WTC11 (cell line): Measurements from ENCODE around the gene TEX44. TPM values are rescaled to one million over a fixed set of nuclear protein-coding genes. Genes with fewer than 3 reads are reported as not detected.

Experiments
- ATAC-seq: fragments of 200-7000 bp; cut with Tn5 transposase; 2 replicates; pipeline ENCODE4 v1.10.0; 2021; ENCODE audit warnings: mild to moderate bottlenecking, moderate library complexity
- Bru-seq: library from RNA; stranded (reverse); fragments of 400-500 nt; gene quantifications from one replicate; lab custom pipeline; 2021; lab: Mats Ljungman, UMichigan
- CTCF ChIA-PET: fragments of 300-600 bp; sonication (Branson Sonifier 250); formaldehyde crosslinking; loops from one replicate; lab custom pipeline; 2021; ENCODE audit warnings: antibody characterized with exemption; lab: Charles Lee
- POLR2A ChIA-PET: fragments of 350-600 bp; sonication (Branson Sonifier 250); formaldehyde crosslinking; loops from one replicate; lab custom pipeline; 2021; ENCODE audit warnings: antibody characterized with exemption; lab: Charles Lee
- DNase-seq: peaks from one replicate; pipeline ENCODE4 v3.0.0; 2021; ENCODE audit warnings: low spot score
- H3K27ac Mint-ChIP-seq: 2 replicates; pipeline ENCODE4 v1.8.0; 2021; ENCODE audit warnings: mixed read lengths
- H3K27me3 Mint-ChIP-seq: 2 replicates; pipeline ENCODE4 v1.8.0; 2021; ENCODE audit warnings: low read depth, mild to moderate bottlenecking, moderate library complexity, mixed read lengths
- H3K36me3 Mint-ChIP-seq: 2 replicates; pipeline ENCODE4 v1.8.0; 2021; ENCODE audit warnings: mixed read lengths
- H3K4me1 Mint-ChIP-seq: 2 replicates; pipeline ENCODE4 v1.8.0; 2022; ENCODE audit warnings: mixed read lengths
- H3K4me3 Mint-ChIP-seq: 2 replicates; pipeline ENCODE4 v1.8.0; 2021; ENCODE audit warnings: mild to moderate bottlenecking, moderate library complexity, mixed read lengths
- H3K9me3 Mint-ChIP-seq: 2 replicates; pipeline ENCODE4 v1.8.0; 2021; ENCODE audit warnings: mixed read lengths
- AR ChIP-seq: fragments of 250-450 bp; sonication (Bioruptor Pico); IDR thresholded peaks from 2 replicates; pipeline ENCODE4 v1.9.0; 2021; ENCODE audit warnings: mild to moderate bottlenecking
- CDX4 ChIP-seq: fragments of 250-450 bp; sonication (Bioruptor Pico); IDR thresholded peaks from 2 replicates; pipeline ENCODE4 v1.9.0; 2021; ENCODE audit warnings: moderate library complexity, mild to moderate bottlenecking, inconsistent platforms, borderline replicate concordance
- CREM ChIP-seq: sonication (generic); formaldehyde crosslinking; IDR thresholded peaks from 2 replicates; pipeline ENCODE4 v1.8.1; 2022; ENCODE audit warnings: mild to moderate bottlenecking, missing genetic modification reagents, moderate library complexity
- E2F4 ChIP-seq: sonication (generic); formaldehyde crosslinking; IDR thresholded peaks from 2 replicates; pipeline ENCODE4 v1.8.1; 2022; ENCODE audit warnings: low read depth, mild to moderate bottlenecking, moderate library complexity, missing genetic modification reagents, borderline replicate concordance
- ETV6 ChIP-seq: sonication (generic); formaldehyde crosslinking; IDR thresholded peaks from 2 replicates; pipeline ENCODE4 v1.8.1; 2022; ENCODE audit warnings: mild to moderate bottlenecking, missing genetic modification reagents
- FOXK1 ChIP-seq: sonication (generic); formaldehyde crosslinking; IDR thresholded peaks from 2 replicates; pipeline ENCODE4 v1.8.0; 2022; ENCODE audit warnings: mild to moderate bottlenecking, moderate library complexity, missing genetic modification reagents
- FOXP4 ChIP-seq: sonication (generic); formaldehyde crosslinking; IDR thresholded peaks from 2 replicates; pipeline ENCODE4 v1.8.0; 2022; ENCODE audit warnings: mild to moderate bottlenecking, missing genetic modification reagents
- IRF1 ChIP-seq: sonication (generic); formaldehyde crosslinking; IDR thresholded peaks from 2 replicates; pipeline ENCODE4 v1.8.0; 2023; ENCODE audit warnings: missing genetic modification reagents
- JAZF1 ChIP-seq: fragments of 250-450 bp; sonication (Bioruptor Pico); IDR thresholded peaks from 2 replicates; pipeline ENCODE4 v1.9.0; 2021; ENCODE audit warnings: moderate library complexity, mild to moderate bottlenecking, inconsistent platforms
- MYBL2 ChIP-seq: sonication (generic); formaldehyde crosslinking; IDR thresholded peaks from 2 replicates; pipeline ENCODE4 v1.8.1; 2023; ENCODE audit warnings: mild to moderate bottlenecking, moderate library complexity, missing genetic modification reagents
- USF1 ChIP-seq: sonication (generic); formaldehyde crosslinking; IDR thresholded peaks from 2 replicates; pipeline ENCODE4 v1.8.0; 2022; ENCODE audit warnings: mild to moderate bottlenecking, missing genetic modification reagents
- ZNF121 ChIP-seq: sonication (generic); formaldehyde crosslinking; IDR thresholded peaks from 2 replicates; pipeline ENCODE4 v1.8.0; 2023; ENCODE audit warnings: missing genetic modification reagents
- ZNF232 ChIP-seq: sonication (generic); formaldehyde crosslinking; IDR thresholded peaks from 2 replicates; pipeline ENCODE4 v1.8.0; 2022; ENCODE audit warnings: mild to moderate bottlenecking, missing genetic modification reagents
- ZNF281 ChIP-seq: sonication (generic); formaldehyde crosslinking; IDR thresholded peaks from 2 replicates; pipeline ENCODE4 v1.8.0; 2023; ENCODE audit warnings: mild to moderate bottlenecking, missing genetic modification reagents
- ZNF396 ChIP-seq: fragments of 250-450 bp; sonication (Bioruptor Pico); IDR thresholded peaks from 2 replicates; pipeline ENCODE4 v1.8.0; 2021; ENCODE audit warnings: mild to moderate bottlenecking, moderate library complexity, borderline replicate concordance
- ZNF512 ChIP-seq: sonication (generic); formaldehyde crosslinking; IDR thresholded peaks from 2 replicates; pipeline ENCODE4 v1.8.1; 2022; ENCODE audit warnings: missing genetic modification reagents, borderline replicate concordance
- long read RNA-seq, 3 experiments: library from RNA in 1 of 3; library from capped mRNA in 1 of 3; library from polyadenylated mRNA in 1 of 3; unstranded in 2 of 3; stranded (forward) in 1 of 3; transcript quantifications; one replicate each; pipeline ENCODE4 v2.0.0, GENCODE V29; 2021
- total RNA-seq: library from RNA; stranded (reverse); gene quantifications from 3 replicates; pipeline ENCODE4 v1.2.3, GENCODE V29; 2021
- TF ChIP-seq, protein P1 (sequence below): sonication (generic); formaldehyde crosslinking; conservative IDR thresholded peaks from 2 replicates; pipeline ENCODE4 v1.8.1; 2023; ENCODE audit warnings: mild to moderate bottlenecking, low read depth, missing genetic modification reagents, moderate library complexity
- TF ChIP-seq, protein P2 (sequence below): sonication (generic); formaldehyde crosslinking; IDR thresholded peaks from 2 replicates; pipeline ENCODE4 v1.8.1; 2023; ENCODE audit warnings: mild to moderate bottlenecking, missing genetic modification reagents

Gene TEX44
- total RNA-seq (not detected in 3 replicates), Bru-seq, nascent RNA (not detected)
- long read RNA-seq, experiment 1: 0 reads
- long read RNA-seq, experiment 2: 0 reads
- long read RNA-seq, experiment 3: 0 reads

GRCh38 chr2:231592636-231593145 lies at the start of gene TEX44:
Gene TEX44, plus strand, starts transcription at chr2:231592864. Its CDS starts 88 bp downstream, at chr2:231592952.
- POLR2A ChIA-PET: no interaction called here
- CTCF ChIA-PET: interaction anchor here (1.2 to 6.0 kb wide), 2 partner anchors 8 to 29 kb away, joined by 4 to 32 read pairs; no protein-coding TSS in a partner anchor
- H3K36me3 Mint-ChIP-seq: no peaks in the 10 kb centered on the region

More at GRCh38 chr2:231592636-231593145, at the start of gene TEX44:
- Mint-ChIP-seq H3K27me3 (no peaks in the 10 kb centered on the region; the same call in 1 of the 2 replicates), H3K4me1 (peaks cover 8% of the 10 kb centered on the region), H3K4me3 (no peak within 1 kb of the TSS), H3K27ac (no peak within 1 kb of the TSS; the same call in 1 of the 2 replicates), H3K9me3 (no peaks in the 10 kb centered on the region)
- ATAC-seq: no peak
- DNase-seq: no peak
- TF ChIP-seq ZNF396 (CRISPR knock-in tag) (no peak), IRF1 (CRISPR knock-in tag) (no peak), CREM (CRISPR knock-in tag) (no peak), AR (CRISPR knock-in tag) (no peak), ETV6 (no peak), ZNF281 (CRISPR knock-in tag) (no peak), ZNF121 (CRISPR knock-in tag) (no peak), FOXK1 (CRISPR knock-in tag) (no peak), E2F4 (no peak), ZNF232 (CRISPR knock-in tag) (no peak), ZNF512 (CRISPR knock-in tag) (no peak), FOXP4 (CRISPR knock-in tag) (no peak), CDX4 (no peak), MYBL2 (no peak), JAZF1 (no peak), USF1 (CRISPR knock-in tag) (no peak)
- TF ChIP-seq, protein P1, sequence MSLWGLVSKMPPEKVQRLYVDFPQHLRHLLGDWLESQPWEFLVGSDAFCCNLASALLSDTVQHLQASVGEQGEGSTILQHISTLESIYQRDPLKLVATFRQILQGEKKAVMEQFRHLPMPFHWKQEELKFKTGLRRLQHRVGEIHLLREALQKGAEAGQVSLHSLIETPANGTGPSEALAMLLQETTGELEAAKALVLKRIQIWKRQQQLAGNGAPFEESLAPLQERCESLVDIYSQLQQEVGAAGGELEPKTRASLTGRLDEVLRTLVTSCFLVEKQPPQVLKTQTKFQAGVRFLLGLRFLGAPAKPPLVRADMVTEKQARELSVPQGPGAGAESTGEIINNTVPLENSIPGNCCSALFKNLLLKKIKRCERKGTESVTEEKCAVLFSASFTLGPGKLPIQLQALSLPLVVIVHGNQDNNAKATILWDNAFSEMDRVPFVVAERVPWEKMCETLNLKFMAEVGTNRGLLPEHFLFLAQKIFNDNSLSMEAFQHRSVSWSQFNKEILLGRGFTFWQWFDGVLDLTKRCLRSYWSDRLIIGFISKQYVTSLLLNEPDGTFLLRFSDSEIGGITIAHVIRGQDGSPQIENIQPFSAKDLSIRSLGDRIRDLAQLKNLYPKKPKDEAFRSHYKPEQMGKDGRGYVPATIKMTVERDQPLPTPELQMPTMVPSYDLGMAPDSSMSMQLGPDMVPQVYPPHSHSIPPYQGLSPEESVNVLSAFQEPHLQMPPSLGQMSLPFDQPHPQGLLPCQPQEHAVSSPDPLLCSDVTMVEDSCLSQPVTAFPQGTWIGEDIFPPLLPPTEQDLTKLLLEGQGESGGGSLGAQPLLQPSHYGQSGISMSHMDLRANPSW: no peak
- TF ChIP-seq, protein P2, sequence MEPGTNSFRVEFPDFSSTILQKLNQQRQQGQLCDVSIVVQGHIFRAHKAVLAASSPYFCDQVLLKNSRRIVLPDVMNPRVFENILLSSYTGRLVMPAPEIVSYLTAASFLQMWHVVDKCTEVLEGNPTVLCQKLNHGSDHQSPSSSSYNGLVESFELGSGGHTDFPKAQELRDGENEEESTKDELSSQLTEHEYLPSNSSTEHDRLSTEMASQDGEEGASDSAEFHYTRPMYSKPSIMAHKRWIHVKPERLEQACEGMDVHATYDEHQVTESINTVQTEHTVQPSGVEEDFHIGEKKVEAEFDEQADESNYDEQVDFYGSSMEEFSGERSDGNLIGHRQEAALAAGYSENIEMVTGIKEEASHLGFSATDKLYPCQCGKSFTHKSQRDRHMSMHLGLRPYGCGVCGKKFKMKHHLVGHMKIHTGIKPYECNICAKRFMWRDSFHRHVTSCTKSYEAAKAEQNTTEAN (CRISPR knock-in tag): no peak
